Fibroblast of lung (primary cell): ENCODE measurements around the gene EPHB3. TPM values are rescaled to one million over a fixed set of nuclear protein-coding genes. Genes with fewer than 3 reads are reported as not detected.

Source experiments
- DNase-seq, 2 donors: peaks; one replicate each; pipeline versions ENCODE4 v3.0.0 to v3.0.0-alpha.2; 2010; ENCODE audit warnings: low read depth in 2 of 2
- H2AFZ ChIP-seq: 2 replicates; pipeline ENCODE4 v1.5.1; 2012; ENCODE audit warnings: low read length, control low read depth, inconsistent platforms
- H3K27ac ChIP-seq: 2 replicates; pipeline ENCODE4 v1.5.1; 2011; ENCODE audit warnings: low read length, control low read depth; ENCODE audit not compliant: insufficient read depth
- H3K27me3 ChIP-seq: 2 replicates; pipeline ENCODE4 v1.5.1; 2011; ENCODE audit warnings: mild to moderate bottlenecking, low read length; ENCODE audit not compliant: control insufficient read depth, insufficient read depth
- H3K36me3 ChIP-seq: 2 replicates; pipeline ENCODE4 v1.5.1; 2011; ENCODE audit warnings: low read length; ENCODE audit not compliant: control insufficient read depth, insufficient read depth
- H3K4me1 ChIP-seq: 2 replicates; pipeline ENCODE4 v1.5.1; 2011; ENCODE audit warnings: low read length; ENCODE audit not compliant: control insufficient read depth, insufficient read depth; ENCODE audit errors: extremely low read depth
- H3K4me2 ChIP-seq: 2 replicates; pipeline ENCODE4 v1.5.1; 2011; ENCODE audit warnings: low read length, control low read depth; ENCODE audit not compliant: insufficient read depth; ENCODE audit errors: extremely low read depth
- H3K4me3 ChIP-seq, 4 experiments: fragments of 200-600 bp in 1 of 4; sonication (generic) in 1 of 4; replicated peaks in 1 of 4; 2 replicates each; pipeline ENCODE4 v1.5.1; 2011 to 2016; ENCODE audit warnings: low read length in 4 of 4, low read depth in 3 of 4, mild to moderate bottlenecking in 3 of 4, control low read depth in 2 of 4, inconsistent platforms in 1 of 4, mixed read lengths in 1 of 4; ENCODE audit not compliant: insufficient read depth in 1 of 4; ENCODE audit errors: control extremely low read depth in 1 of 4
- H3K79me2 ChIP-seq: 2 replicates; pipeline ENCODE4 v1.5.1; 2012; ENCODE audit warnings: mild to moderate bottlenecking, low read length, inconsistent platforms; ENCODE audit not compliant: control insufficient read depth, insufficient read depth
- H3K9ac ChIP-seq: 2 replicates; pipeline ENCODE4 v1.5.1; 2011; ENCODE audit warnings: mild to moderate bottlenecking, low read length, control low read depth; ENCODE audit not compliant: insufficient read depth
- H3K9me3 ChIP-seq: 2 replicates; pipeline ENCODE4 v1.5.1; 2012; ENCODE audit warnings: low read depth, low read length; ENCODE audit not compliant: control insufficient read depth, insufficient read depth
- H4K20me1 ChIP-seq: 2 replicates; pipeline ENCODE4 v1.5.1; 2011; ENCODE audit warnings: low read length; ENCODE audit not compliant: control insufficient read depth, insufficient read depth; ENCODE audit errors: extremely low read depth
- CTCF ChIP-seq, 2 donors: IDR thresholded peaks in 1 of 2; conservative IDR thresholded peaks in 1 of 2; 1 replicate in 1 of 2; 2 replicates in 1 of 2; pipeline ENCODE4 v1.5.1; 2011 to 2012; ENCODE audit warnings: low read length in 2 of 2, control low read depth in 1 of 2, inconsistent platforms in 1 of 2, low read depth in 1 of 2, mild to moderate bottlenecking in 1 of 2
- EZH2 ChIP-seq: IDR thresholded peaks from 2 replicates; pipeline ENCODE4 v1.5.1; 2012; ENCODE audit warnings: low read length, control low read depth, mild to moderate bottlenecking; ENCODE audit errors: missing control alignments
- polyA plus RNA-seq, 2 donors: library from polyadenylated mRNA; depleted of rRNA in 1 of 2; stranded (reverse) in 1 of 2; unstranded in 1 of 2; fragments of >200 nt; gene quantifications; 2 replicates each; pipeline ENCODE4 v1.2.1, GENCODE V29; 2011 to 2012; ENCODE audit warnings: missing spikeins in 1 of 2
- total RNA-seq: library from RNA; depleted of rRNA; stranded (reverse); fragments of >200 nt; gene quantifications from 2 replicates; pipeline ENCODE4 v1.2.1, GENCODE V29; 2014

Gene EPHB3
- total and polyA plus RNA-seq, 2 donors (not counting 1 experiment from before 2014, with no cell fraction given) = 1.6 to 7.6 TPM

DNA sequence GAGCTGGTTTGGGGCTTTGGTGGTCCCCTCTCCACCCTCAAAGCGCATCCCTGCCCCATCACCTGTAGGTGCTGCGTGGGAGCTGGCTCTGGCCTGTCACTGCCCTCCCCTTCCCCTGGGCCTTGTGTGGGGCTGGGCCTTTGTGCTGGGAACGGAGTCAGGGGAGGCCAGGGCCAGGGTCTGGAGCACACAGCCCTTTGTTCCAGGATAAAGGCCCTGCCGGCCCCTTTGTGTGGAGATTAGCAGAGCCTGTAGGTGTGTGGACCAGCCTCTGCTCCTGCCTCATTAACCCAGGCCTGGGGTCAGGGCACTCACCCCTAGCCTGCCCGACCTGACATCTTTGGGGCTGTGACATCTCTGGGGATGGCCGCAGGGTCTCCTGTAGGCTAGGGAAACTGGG lies 8.9 kb downstream of the EPHB3 start:
- peaks cover 1% of the 10 kb centered on the region for H3K79me2 ChIP-seq
- no peak for DNase-seq
- H3K9me3 ChIP-seq = no peaks in the 10 kb centered on the region
- TF ChIP-seq EZH2 (no peak), CTCF (conservative IDR thresholded peaks at IDR 0.05 in 1 of 2, IDR thresholded peaks at IDR 0.05 in 1 of 2; ENCODE audit: low read depth in 1 of 2, low read length in 2 of 2) (no peak)
- no peak overlapping the region for H2AFZ ChIP-seq
- H3K4me3 ChIP-seq = no peak overlapping the region
- peaks cover 2% of the 10 kb centered on the region for H3K36me3 ChIP-seq
- no peak overlapping the region for H3K27ac ChIP-seq
- H3K4me1 ChIP-seq = peaks cover 34% of the 10 kb centered on the region
- no peak overlapping the region for H3K9ac ChIP-seq
- H3K27me3 ChIP-seq = no peaks in the 10 kb centered on the region
- no peaks in the 10 kb centered on the region for H4K20me1 ChIP-seq
- no peak overlapping the region for H3K4me2 ChIP-seq

GRCh38 chr3:184571750-184572377 lies 10.3 kb downstream of the EPHB3 start:
- Histone ChIP-seq H3K4me1 (peaks cover 23% of the 10 kb centered on the region), H2AFZ (no peak overlapping the region), H3K4me3 (no peak overlapping the region), H3K4me2 (no peak overlapping the region), H3K27me3 (no peaks in the 10 kb centered on the region), H4K20me1 (no peaks in the 10 kb centered on the region), H3K79me2 (no peaks in the 10 kb centered on the region), H3K9me3 (no peaks in the 10 kb centered on the region), H3K27ac (no peak overlapping the region), H3K36me3 (peaks cover 2% of the 10 kb centered on the region), H3K9ac (no peak overlapping the region)
- TF ChIP-seq CTCF (conservative IDR thresholded peaks at IDR 0.05 in 1 of 2, IDR thresholded peaks at IDR 0.05 in 1 of 2; ENCODE audit: low read depth in 1 of 2, low read length in 2 of 2) = no peak
- no peak for TF ChIP-seq EZH2
- DNase-seq = no peak

- Histone ChIP-seq H3K27ac (no peak overlapping the region), H3K27me3 (no peaks in the 10 kb centered on the region), H3K9ac (no peak overlapping the region), H3K4me1 (peaks cover 14% of the 10 kb centered on the region), H4K20me1 (no peaks in the 10 kb centered on the region), H2AFZ (no peak overlapping the region), H3K4me2 (no peak overlapping the region), H3K79me2 (no peaks in the 10 kb centered on the region), H3K4me3 (no peak overlapping the region), H3K9me3 (no peaks in the 10 kb centered on the region), H3K36me3 (peaks cover 3% of the 10 kb centered on the region)
- no peak for DNase-seq
- TF ChIP-seq EZH2 = no peak
- no peak for TF ChIP-seq CTCF (conservative IDR thresholded peaks at IDR 0.05 in 1 of 2, IDR thresholded peaks at IDR 0.05 in 1 of 2; ENCODE audit: low read depth in 1 of 2, low read length in 2 of 2)
These were observed 11.2 kb downstream of the EPHB3 start for GRCh38 chr3:184572633-184573270.
